Measurements from ENCODE around the gene VCP.

VCP gene

DNA sequence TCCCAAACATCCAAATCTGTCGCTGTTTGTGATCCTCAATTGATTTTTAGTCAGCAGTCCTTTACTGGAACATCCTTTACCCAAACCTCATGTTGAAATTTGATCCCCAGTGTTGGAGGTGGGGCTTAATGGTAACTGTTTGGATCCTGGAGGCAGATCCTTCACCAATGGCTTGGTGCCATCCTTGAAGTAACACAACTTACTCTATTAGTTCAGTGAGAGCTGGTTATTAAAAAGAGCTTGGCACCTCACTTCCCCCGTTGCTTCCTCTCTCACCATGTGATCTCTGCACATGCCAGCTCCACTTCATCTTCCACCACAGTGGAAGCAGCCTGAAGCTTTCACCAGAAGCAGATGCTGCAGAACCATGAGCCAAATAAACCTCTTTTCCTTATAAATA, 42.6 kb downstream of the VCP start (continued):
- TF ChIP-seq, protein P1, sequence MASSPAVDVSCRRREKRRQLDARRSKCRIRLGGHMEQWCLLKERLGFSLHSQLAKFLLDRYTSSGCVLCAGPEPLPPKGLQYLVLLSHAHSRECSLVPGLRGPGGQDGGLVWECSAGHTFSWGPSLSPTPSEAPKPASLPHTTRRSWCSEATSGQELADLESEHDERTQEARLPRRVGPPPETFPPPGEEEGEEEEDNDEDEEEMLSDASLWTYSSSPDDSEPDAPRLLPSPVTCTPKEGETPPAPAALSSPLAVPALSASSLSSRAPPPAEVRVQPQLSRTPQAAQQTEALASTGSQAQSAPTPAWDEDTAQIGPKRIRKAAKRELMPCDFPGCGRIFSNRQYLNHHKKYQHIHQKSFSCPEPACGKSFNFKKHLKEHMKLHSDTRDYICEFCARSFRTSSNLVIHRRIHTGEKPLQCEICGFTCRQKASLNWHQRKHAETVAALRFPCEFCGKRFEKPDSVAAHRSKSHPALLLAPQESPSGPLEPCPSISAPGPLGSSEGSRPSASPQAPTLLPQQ (tag by site-specific recombination; IDR thresholded peaks at IDR 0.05) = no peak
- TF ChIP-seq ZNF610 (tag by site-specific recombination; IDR thresholded peaks at IDR 0.05; ENCODE audit: borderline replicate concordance) (no peak), KLF9 (tag by site-specific recombination; IDR thresholded peaks at IDR 0.05; ENCODE audit: low read depth) (no peak), ZNF404 (tag by site-specific recombination; IDR thresholded peaks at IDR 0.05) (no peak), ZNF157 (tag by site-specific recombination; IDR thresholded peaks at IDR 0.05) (no peak), PRDM6 (tag by site-specific recombination; IDR thresholded peaks at IDR 0.05) (no peak), ZSCAN18 (tag by site-specific recombination; IDR thresholded peaks at IDR 0.05) (no peak), OVOL3 (tag by site-specific recombination; IDR thresholded peaks at IDR 0.05) (no peak), ZNF664 (tag by site-specific recombination; IDR thresholded peaks at IDR 0.05) (no peak)

DNA sequence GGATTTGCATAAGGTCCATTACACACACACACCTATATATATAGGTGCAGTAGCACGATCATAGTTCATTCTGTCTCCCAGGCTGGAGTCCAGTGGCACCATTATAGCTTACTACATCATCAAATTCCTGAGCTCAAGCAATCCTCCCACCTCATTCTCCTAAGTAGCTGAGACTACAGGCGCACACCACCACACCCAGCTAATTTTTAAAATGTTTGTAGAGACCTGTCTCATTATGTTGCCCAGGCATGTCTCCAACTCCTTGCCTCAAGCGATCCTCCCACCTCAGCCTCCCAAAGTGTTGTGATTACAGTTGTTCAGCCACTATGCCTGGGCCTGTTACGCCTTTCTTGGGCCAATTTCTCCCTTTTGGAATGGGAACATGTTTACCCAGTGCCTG, 43.2 kb downstream of the VCP start:
- POLR2A ChIA-PET = no interaction called here
- no peaks in the 10 kb centered on the region for H3K36me3 ChIP-seq (ENCODE audit: control insufficient read depth in 2 of 2, insufficient read depth in 1 of 2, low read length in 2 of 2)
- CTCF ChIA-PET = interaction anchor here (1.5 to 2.3 kb wide), 2 partner anchors 35 to 44 kb away, joined by 3 to 6 read pairs; no protein-coding TSS in a partner anchor
- no peaks in the 10 kb centered on the region for H3K4me1 ChIP-seq (ENCODE audit: control insufficient read depth, insufficient read depth, low read length)
- H3K9me3 ChIP-seq (ENCODE audit: control insufficient read depth, insufficient read depth, low read depth, low read length) = no peaks in the 10 kb centered on the region
- no peak overlapping the region for H3K27ac ChIP-seq (ENCODE audit: extremely low read depth, low read depth, low read length)
- no peak overlapping the region for H3K4me3 ChIP-seq (ENCODE audit: low read depth, low read length)
- TF ChIP-seq ZNF449 (tag by site-specific recombination; IDR thresholded peaks at IDR 0.05) = no peak
- no peak for TF ChIP-seq ZNF843 (tag by site-specific recombination; IDR thresholded peaks at IDR 0.05)
- TF ChIP-seq ZEB2 (tag by site-specific recombination; IDR thresholded peaks at IDR 0.05) = no peak
- no peak for TF ChIP-seq ZNF76 (tag by site-specific recombination; IDR thresholded peaks at IDR 0.05; ENCODE audit: borderline replicate concordance, low read depth)
- no peak for TF ChIP-seq MEIS1 (CRISPR knock-in tag; IDR thresholded peaks at IDR 0.05; ENCODE audit: borderline replicate concordance)
- TF ChIP-seq SP2 (tag by site-specific recombination; IDR thresholded peaks at IDR 0.05) = no peak
- TF ChIP-seq ZNF354C (tag by site-specific recombination; IDR thresholded peaks at IDR 0.05; ENCODE audit: borderline replicate concordance, low read depth) = no peak
- no peak for TF ChIP-seq ZNF138 (tag by site-specific recombination; IDR thresholded peaks at IDR 0.05; ENCODE audit: borderline replicate concordance)
- TF ChIP-seq, protein P2, sequence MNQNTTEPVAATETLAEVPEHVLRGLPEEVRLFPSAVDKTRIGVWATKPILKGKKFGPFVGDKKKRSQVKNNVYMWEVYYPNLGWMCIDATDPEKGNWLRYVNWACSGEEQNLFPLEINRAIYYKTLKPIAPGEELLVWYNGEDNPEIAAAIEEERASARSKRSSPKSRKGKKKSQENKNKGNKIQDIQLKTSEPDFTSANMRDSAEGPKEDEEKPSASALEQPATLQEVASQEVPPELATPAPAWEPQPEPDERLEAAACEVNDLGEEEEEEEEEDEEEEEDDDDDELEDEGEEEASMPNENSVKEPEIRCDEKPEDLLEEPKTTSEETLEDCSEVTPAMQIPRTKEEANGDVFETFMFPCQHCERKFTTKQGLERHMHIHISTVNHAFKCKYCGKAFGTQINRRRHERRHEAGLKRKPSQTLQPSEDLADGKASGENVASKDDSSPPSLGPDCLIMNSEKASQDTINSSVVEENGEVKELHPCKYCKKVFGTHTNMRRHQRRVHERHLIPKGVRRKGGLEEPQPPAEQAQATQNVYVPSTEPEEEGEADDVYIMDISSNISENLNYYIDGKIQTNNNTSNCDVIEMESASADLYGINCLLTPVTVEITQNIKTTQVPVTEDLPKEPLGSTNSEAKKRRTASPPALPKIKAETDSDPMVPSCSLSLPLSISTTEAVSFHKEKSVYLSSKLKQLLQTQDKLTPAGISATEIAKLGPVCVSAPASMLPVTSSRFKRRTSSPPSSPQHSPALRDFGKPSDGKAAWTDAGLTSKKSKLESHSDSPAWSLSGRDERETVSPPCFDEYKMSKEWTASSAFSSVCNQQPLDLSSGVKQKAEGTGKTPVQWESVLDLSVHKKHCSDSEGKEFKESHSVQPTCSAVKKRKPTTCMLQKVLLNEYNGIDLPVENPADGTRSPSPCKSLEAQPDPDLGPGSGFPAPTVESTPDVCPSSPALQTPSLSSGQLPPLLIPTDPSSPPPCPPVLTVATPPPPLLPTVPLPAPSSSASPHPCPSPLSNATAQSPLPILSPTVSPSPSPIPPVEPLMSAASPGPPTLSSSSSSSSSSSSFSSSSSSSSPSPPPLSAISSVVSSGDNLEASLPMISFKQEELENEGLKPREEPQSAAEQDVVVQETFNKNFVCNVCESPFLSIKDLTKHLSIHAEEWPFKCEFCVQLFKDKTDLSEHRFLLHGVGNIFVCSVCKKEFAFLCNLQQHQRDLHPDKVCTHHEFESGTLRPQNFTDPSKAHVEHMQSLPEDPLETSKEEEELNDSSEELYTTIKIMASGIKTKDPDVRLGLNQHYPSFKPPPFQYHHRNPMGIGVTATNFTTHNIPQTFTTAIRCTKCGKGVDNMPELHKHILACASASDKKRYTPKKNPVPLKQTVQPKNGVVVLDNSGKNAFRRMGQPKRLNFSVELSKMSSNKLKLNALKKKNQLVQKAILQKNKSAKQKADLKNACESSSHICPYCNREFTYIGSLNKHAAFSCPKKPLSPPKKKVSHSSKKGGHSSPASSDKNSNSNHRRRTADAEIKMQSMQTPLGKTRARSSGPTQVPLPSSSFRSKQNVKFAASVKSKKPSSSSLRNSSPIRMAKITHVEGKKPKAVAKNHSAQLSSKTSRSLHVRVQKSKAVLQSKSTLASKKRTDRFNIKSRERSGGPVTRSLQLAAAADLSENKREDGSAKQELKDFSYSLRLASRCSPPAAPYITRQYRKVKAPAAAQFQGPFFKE (tag by site-specific recombination; IDR thresholded peaks at IDR 0.05; ENCODE audit: borderline replicate concordance) = no peak
- no peak for TF ChIP-seq FEZF1 (tag by site-specific recombination; IDR thresholded peaks at IDR 0.05)
- TF ChIP-seq BCL11B (tag by site-specific recombination; IDR thresholded peaks at IDR 0.05; ENCODE audit: low read depth) = no peak
- TF ChIP-seq ZNF266 (tag by site-specific recombination; IDR thresholded peaks at IDR 0.05; ENCODE audit: low read depth) = no peak
- TF ChIP-seq ZNF639 (tag by site-specific recombination; IDR thresholded peaks at IDR 0.05) = no peak
- TF ChIP-seq ZNF658 (tag by site-specific recombination; IDR thresholded peaks at IDR 0.05) = no peak
